ENCODE measurements around the gene PRKAR2B.

- TF ChIP-seq, protein P1, sequence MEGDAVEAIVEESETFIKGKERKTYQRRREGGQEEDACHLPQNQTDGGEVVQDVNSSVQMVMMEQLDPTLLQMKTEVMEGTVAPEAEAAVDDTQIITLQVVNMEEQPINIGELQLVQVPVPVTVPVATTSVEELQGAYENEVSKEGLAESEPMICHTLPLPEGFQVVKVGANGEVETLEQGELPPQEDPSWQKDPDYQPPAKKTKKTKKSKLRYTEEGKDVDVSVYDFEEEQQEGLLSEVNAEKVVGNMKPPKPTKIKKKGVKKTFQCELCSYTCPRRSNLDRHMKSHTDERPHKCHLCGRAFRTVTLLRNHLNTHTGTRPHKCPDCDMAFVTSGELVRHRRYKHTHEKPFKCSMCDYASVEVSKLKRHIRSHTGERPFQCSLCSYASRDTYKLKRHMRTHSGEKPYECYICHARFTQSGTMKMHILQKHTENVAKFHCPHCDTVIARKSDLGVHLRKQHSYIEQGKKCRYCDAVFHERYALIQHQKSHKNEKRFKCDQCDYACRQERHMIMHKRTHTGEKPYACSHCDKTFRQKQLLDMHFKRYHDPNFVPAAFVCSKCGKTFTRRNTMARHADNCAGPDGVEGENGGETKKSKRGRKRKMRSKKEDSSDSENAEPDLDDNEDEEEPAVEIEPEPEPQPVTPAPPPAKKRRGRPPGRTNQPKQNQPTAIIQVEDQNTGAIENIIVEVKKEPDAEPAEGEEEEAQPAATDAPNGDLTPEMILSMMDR (IDR thresholded peaks at IDR 0.05), result no peak
- TF ChIP-seq POLR2A (IDR thresholded peaks at IDR 0.05) (no peak), POLR2AphosphoS5 (IDR thresholded peaks at IDR 0.05) (no peak)
Measured at GRCh38 chr7:107125475-107125874, 81.0 kb downstream of the PRKAR2B start.

Data from transverse colon (tissue), 4 donors.